HepG2 (cell line): ENCODE data around the gene PURB. TPM values are rescaled to one million over a fixed set of nuclear protein-coding genes. Genes with fewer than 3 reads are reported as not detected.
A peak's percentile ranks its signal among the peaks of the same experiment; 100 is the strongest.

Source experiments
- ATAC-seq: fragments of 200-7000 bp; cut with Tn5 transposase; 3 replicates; pipeline ENCODE4 v1.9.1; 2020; ENCODE audit warnings: mild to moderate bottlenecking, moderate library complexity
- BruUV-seq: library from RNA; stranded (reverse); fragments of 400-500 nt; replicated peaks from 2 replicates; lab custom pipeline; 2021; lab: Mats Ljungman, UMichigan
- CTCF ChIA-PET: fragments of 300-600 bp; formaldehyde crosslinking; extraction: SDS; loops from one replicate; lab custom pipeline; 2021; ENCODE audit warnings: low total read pairs, inconsistent platforms, low intra/inter-chr PET ratio; lab: Yijun Ruan, JAX
- POLR2A ChIA-PET: fragments of 350-600 bp; sonication (Branson Sonifier 250); formaldehyde crosslinking; loops from one replicate; lab custom pipeline; 2020; ENCODE audit warnings: antibody characterized with exemption, inconsistent platforms; lab: Yijun Ruan, JAX
- DNase-seq: peaks from one replicate; pipeline ENCODE4 v3.0.0-alpha.2; 2015; ENCODE audit warnings: low spot score
- FAIRE-seq: peaks from 3 replicates; lab custom pipeline; 2011; peaks lifted over from hg19 to GRCh38; lab: Jason Lieb, UNC
- H2AFZ ChIP-seq: one replicate; pipeline ENCODE4 v1.6.1; 2011; ENCODE audit warnings: low read length, inconsistent platforms
- H3K27ac ChIP-seq: fragments of 300-600 bp; 3 replicates; pipeline ENCODE4 v1.8.0; 2011; ENCODE audit warnings: mixed run types, mild to moderate bottlenecking, mixed read lengths, low read length, inconsistent platforms; ENCODE audit not compliant: insufficient read depth; ENCODE audit errors: extremely low read length
- H3K27me3 ChIP-seq, 2 experiments: fragments of 200-600 bp in 1 of 2; 2 replicates in 1 of 2; 3 replicates in 1 of 2; pipeline versions ENCODE4 v1.6.0 to v1.8.0; 2011; ENCODE audit warnings: low read length in 2 of 2, mild to moderate bottlenecking in 2 of 2, moderate library complexity in 2 of 2, inconsistent platforms in 1 of 2; ENCODE audit not compliant: insufficient read depth in 2 of 2, control insufficient read depth in 1 of 2
- H3K36me3 ChIP-seq, 2 experiments: fragments of 200-600 bp in 1 of 2; replicated peaks in 1 of 2; 2 replicates in 1 of 2; 3 replicates in 1 of 2; pipeline versions ENCODE4 v1.5.1 to v1.8.0; 2011; ENCODE audit warnings: low read length in 2 of 2, inconsistent platforms in 1 of 2; ENCODE audit not compliant: insufficient read depth in 2 of 2, control insufficient read depth in 1 of 2
- H3K4me1 ChIP-seq: 2 replicates; pipeline ENCODE4 v1.5.1; 2012; ENCODE audit warnings: low read length, inconsistent platforms; ENCODE audit not compliant: insufficient read depth
- H3K4me2 ChIP-seq: 2 replicates; pipeline ENCODE4 v1.6.0; 2011; ENCODE audit warnings: low read depth, low read length, inconsistent platforms
- H3K4me3 ChIP-seq, 3 experiments: fragments of 200-600 bp in 1 of 3; sonication (generic), shearing (Covaris generic) in 1 of 3; replicated peaks in 1 of 3; 2 replicates each; pipeline ENCODE4 v1.5.1; 2011 to 2016; ENCODE audit warnings: low read length in 3 of 3, inconsistent platforms in 2 of 3, low read depth in 2 of 3, mild to moderate bottlenecking in 2 of 3, control low read depth in 1 of 3, mixed read lengths in 1 of 3; ENCODE audit not compliant: insufficient read depth in 1 of 3
- H3K79me2 ChIP-seq: one replicate; pipeline ENCODE4 v1.6.1; 2011; ENCODE audit warnings: low read length, inconsistent platforms; ENCODE audit not compliant: insufficient read depth
- H3K9ac ChIP-seq: 2 replicates; pipeline ENCODE4 v1.6.0; 2011; ENCODE audit warnings: mild to moderate bottlenecking, low read depth, low read length, inconsistent platforms; ENCODE audit not compliant: insufficient read depth
- H3K9me3 ChIP-seq: 2 replicates; pipeline ENCODE4 v1.5.1; 2012; ENCODE audit warnings: mild to moderate bottlenecking, low read length
- H4K20me1 ChIP-seq: 2 replicates; pipeline ENCODE4 v1.6.0; 2011; ENCODE audit warnings: inconsistent platforms, mild to moderate bottlenecking, low read length, moderate library complexity; ENCODE audit not compliant: insufficient read depth
- ATF7 ChIP-seq, 2 experiments: fragments of 450-650 bp in 1 of 2; sonication (generic) in 1 of 2; formaldehyde crosslinking in 1 of 2; IDR thresholded peaks; 2 replicates each; pipeline versions ENCODE4 v1.4.0 to v1.6.1; 2016 to 2020; ENCODE audit warnings: antibody characterized with exemption in 1 of 2, mild to moderate bottlenecking in 1 of 2, missing genetic modification reagents in 1 of 2
- ATRX ChIP-seq: sonication (generic); formaldehyde crosslinking; IDR thresholded peaks from 2 replicates; pipeline ENCODE4 v1.4.0; 2020; ENCODE audit warnings: missing genetic modification reagents, borderline replicate concordance
- CEBPB ChIP-seq: IDR thresholded peaks from 2 replicates; pipeline ENCODE4 v1.6.1; 2011; ENCODE audit warnings: low read depth, low read length, improper control_type of control experiment, borderline replicate concordance
- CEBPG ChIP-seq: IDR thresholded peaks from 2 replicates; pipeline ENCODE4 v1.6.1; 2016
- DBP ChIP-seq: sonication (generic); formaldehyde crosslinking; IDR thresholded peaks from 2 replicates; pipeline ENCODE4 v1.4.0; 2020; ENCODE audit warnings: missing genetic modification reagents; ENCODE audit errors: not compliant biosample characterization
- HMG20A ChIP-seq: IDR thresholded peaks from 2 replicates; pipeline ENCODE4 v1.6.1; 2016; ENCODE audit warnings: borderline replicate concordance
- JARID2 ChIP-seq: sonication (generic); formaldehyde crosslinking; IDR thresholded peaks from 2 replicates; pipeline ENCODE4 v1.8.1; 2023; ENCODE audit warnings: missing genetic modification reagents, inconsistent platforms; ENCODE audit not compliant: insufficient replicate concordance
- MAFK ChIP-seq, 2 experiments: IDR thresholded peaks in 1 of 2; conservative IDR thresholded peaks in 1 of 2; 2 replicates each; pipeline ENCODE4 v1.6.1; 2011; ENCODE audit warnings: improper control_type of control experiment in 2 of 2, low read length in 2 of 2
- PBX3 ChIP-seq: sonication (generic); formaldehyde crosslinking; IDR thresholded peaks from 2 replicates; pipeline ENCODE4 v1.8.1; 2023; ENCODE audit warnings: missing genetic modification reagents, inconsistent platforms, borderline replicate concordance
- RBM22 ChIP-seq: fragments of 200-400 bp; formaldehyde crosslinking; optimal IDR thresholded peaks from 2 replicates; pipeline ENCODE3; 2017; ENCODE audit warnings: mild to moderate bottlenecking, low read length, moderate library complexity
- RCOR2 ChIP-seq: IDR thresholded peaks from 2 replicates; pipeline ENCODE4 v1.6.1; 2016; ENCODE audit warnings: missing biosample characterization, missing genetic modification reagents
- TFAP4 ChIP-seq: sonication (generic); IDR thresholded peaks from 2 replicates; pipeline ENCODE4 v1.6.1; 2016; ENCODE audit warnings: low read depth, borderline replicate concordance
- ZBTB7A ChIP-seq: sonication (generic); formaldehyde crosslinking; IDR thresholded peaks from 2 replicates; pipeline ENCODE4 v1.8.0; 2022; ENCODE audit warnings: mild to moderate bottlenecking, missing genetic modification reagents
- ZKSCAN5 ChIP-seq: sonication (generic); formaldehyde crosslinking; IDR thresholded peaks from 2 replicates; pipeline ENCODE4 v1.5.1; 2020; ENCODE audit warnings: mild to moderate bottlenecking, missing genetic modification reagents
- ZNF383 ChIP-seq: sonication (generic); formaldehyde crosslinking; IDR thresholded peaks from 2 replicates; pipeline ENCODE4 v1.4.0; 2020; ENCODE audit warnings: missing genetic modification reagents, mild to moderate bottlenecking, borderline replicate concordance
- WGBS: methylation state at CpG from one replicate; pipeline ENCODE4 v1.1.6; 2017; ENCODE audit warnings: low lambda C conversion rate; 5-methylcytosine and 5-hydroxymethylcytosine counted together
- in situ Hi-C: cut with HindIII; loops from 2 replicates; pipeline ENCODE4 v1.10.0; 2017; ENCODE audit warnings: low pct_unique_long_range_greater_than_20kb; ENCODE audit not compliant: extremely low pct_ligation_motif_present
- intact Hi-C: fragments of 100-400 bp; cut with micrococcal nuclease; formaldehyde crosslinking; loops from one replicate; pipeline ENCODE4 v1.10.0; 2022; ENCODE audit not compliant: unreplicated experiment
- polyA plus RNA-seq, 8 experiments: library from polyadenylated mRNA; depleted of rRNA in 3 of 8; stranded (reverse) in 7 of 8; unstranded in 1 of 8; fragments of >200 nt; fragmentation: Illumina TruSeq in 4 of 8; extraction: Trizol in 4 of 8; gene quantifications; 2 replicates each; pipeline versions ENCODE4 v1.2.1 to v1.2.3, GENCODE V29; 2011 to 2016; ENCODE audit warnings: low read depth in 4 of 8, missing spikeins in 1 of 8, mixed read lengths in 1 of 8; ENCODE audit not compliant: insufficient read depth in 1 of 8
- total RNA-seq, 5 experiments: library from RNA; depleted of rRNA; stranded (reverse); fragments of >200 nt; fragmentation: Illumina TruSeq; extraction: Trizol; gene quantifications; 2 replicates each; pipeline ENCODE4 v1.2.3, GENCODE V29; 2016; ENCODE audit warnings: low read depth in 1 of 5

PURB gene
- total and polyA plus RNA-seq, 2 of the 13 experiments (the other 11 are each of a cell fraction or from before 2014, with no cell fraction given): 2.3 to 4.3 TPM

- Histone ChIP-seq H2AFZ (no peak overlapping the region), H3K36me3 (no peaks in the 10 kb centered on the region), H3K9ac (no peak overlapping the region), H3K9me3 (no peaks in the 10 kb centered on the region), H3K4me1 (peaks cover 8% of the 10 kb centered on the region), H3K27me3 (peaks cover 1 to 4% of the 10 kb centered on the region in 2 experiments; a peak in 2 of 5 replicates), H3K4me3 (no peak overlapping the region), H3K27ac (no peak overlapping the region), H3K79me2 (no peaks in the 10 kb centered on the region)
- WGBS: 14% methylated on average over 2 of the region's 8 CpGs
- intact Hi-C loops: no loop called here
- ChIA-PET CTCF (no interaction called here), POLR2A (no interaction called here)
- ATAC-seq (peak; percentile 45), FAIRE-seq (no peak)
- TF ChIP-seq RCOR2 (CRISPR knock-in tag): no peak
- TF ChIP-seq PBX3 (CRISPR knock-in tag): no peak
- TF ChIP-seq, all 625 proteins: peak for 0
- 0 out of 2 replicates have a peak overlapping the region, but pooled peaks have one; percentile 7 for H3K4me2 ChIP-seq
- in situ Hi-C loops: no loop called here
- H4K20me1 ChIP-seq: no peaks in the 10 kb centered on the region
- DNase-seq: no peak
- BruUV-seq: no TSS peak
These were observed 26.6 kb upstream of the PURB start for GRCh38 chr7:44911911-44912310.

- no peaks in the 10 kb centered on the region for H3K9me3 ChIP-seq
- peaks cover 1 to 11% of the 10 kb centered on the region in 2 experiments; a peak in 3 of 5 replicates for H3K27me3 ChIP-seq
- H3K9ac ChIP-seq: no peak overlapping the region
- no peaks in the 10 kb centered on the region for H3K36me3 ChIP-seq
- peak overlapping the region; percentile 27; the same call in 1 of the 2 replicates for H3K4me2 ChIP-seq
- no peak for TF ChIP-seq ZBTB7A (CRISPR knock-in tag)
- no peak for TF ChIP-seq ATRX (CRISPR knock-in tag)
- no peak for TF ChIP-seq ZNF383 (CRISPR knock-in tag)
- no peak for TF ChIP-seq DBP
- TF ChIP-seq CEBPG (CRISPR knock-in tag): peak; percentile 75
- TF ChIP-seq CEBPB: peak; percentile 88
- no peak for TF ChIP-seq RBM22
- TF ChIP-seq ZKSCAN5 (CRISPR knock-in tag): no peak
- no peak for TF ChIP-seq MAFK (conservative IDR thresholded peaks at IDR 0.05 in 1 of 2, IDR thresholded peaks at IDR 0.05 in 1 of 2; ENCODE audit: low read length in 2 of 2)
- no peak for TF ChIP-seq JARID2
- TF ChIP-seq ATF7 (IDR thresholded peaks at IDR 0.05): 0 out of 2 replicates have a peak, but pooled peaks have one; percentile 6
- TF ChIP-seq ATF7 (CRISPR knock-in tag; IDR thresholded peaks at IDR 0.05): no peak
- no peak for TF ChIP-seq TFAP4
- TF ChIP-seq HMG20A (CRISPR knock-in tag): no peak
- H3K27ac ChIP-seq: no peak overlapping the region
- ATAC-seq (no peak), DNase-seq (no peak), FAIRE-seq (no peak)
- WGBS: 27% methylated on average over 8 of the region's 8 CpGs
- no peaks in the 10 kb centered on the region for H4K20me1 ChIP-seq
- ChIA-PET POLR2A (no interaction called here), CTCF (no interaction called here)
- H2AFZ ChIP-seq: no peak overlapping the region
- no peak overlapping the region for H3K4me3 ChIP-seq
- intact Hi-C loops (no loop called here), in situ Hi-C loops (no loop called here)
- peaks cover 8% of the 10 kb centered on the region for H3K4me1 ChIP-seq
- no TSS peak for BruUV-seq
- no peaks in the 10 kb centered on the region for H3K79me2 ChIP-seq
These were observed 24.5 kb upstream of the PURB start for GRCh38 chr7:44909596-44910389.
